Left colon (tissue), 2 donors: ENCODE data around the gene LANCL3. TPM values are rescaled to one million over a fixed set of nuclear protein-coding genes. Genes with fewer than 3 reads are reported as not detected.

Experiments
- ATAC-seq: fragments of 200-7000 bp; cut with Tn5 transposase; one replicate; pipeline ENCODE4 v1.9.1; 2020; ENCODE audit warnings: mild to moderate bottlenecking, moderate library complexity
- DNase-seq, 2 donors: peaks; one replicate each; pipeline ENCODE4 v3.0.0-alpha.2; 2020
- intact Hi-C, 2 donors: fragments of 100-400 bp; cut with DNase I in 1 of 2; cut with micrococcal nuclease in 1 of 2; formaldehyde crosslinking; loops; one replicate each; pipeline versions ENCODE4 v1.11.2 to v1.14.0; 2022; cut with DNase I, micrococcal nuclease
- total RNA-seq, 2 donors: library from RNA; stranded (reverse); fragmentation: NEBNext Ultra II Directional; extraction: Animal tissue kit (Norgen Biotek cat#: 25700); gene quantifications; one replicate each; pipeline ENCODE4 v1.2.1, GENCODE V29; 2021
- donor health status: DM: no; HTN: no; CAD: no.
- donor health status: DM: yes; HTN: yes; CAD: no.

LANCL3 gene
- total RNA-seq, 2 donors from 2014 or later = 4.6 to 5.5 TPM

DNA sequence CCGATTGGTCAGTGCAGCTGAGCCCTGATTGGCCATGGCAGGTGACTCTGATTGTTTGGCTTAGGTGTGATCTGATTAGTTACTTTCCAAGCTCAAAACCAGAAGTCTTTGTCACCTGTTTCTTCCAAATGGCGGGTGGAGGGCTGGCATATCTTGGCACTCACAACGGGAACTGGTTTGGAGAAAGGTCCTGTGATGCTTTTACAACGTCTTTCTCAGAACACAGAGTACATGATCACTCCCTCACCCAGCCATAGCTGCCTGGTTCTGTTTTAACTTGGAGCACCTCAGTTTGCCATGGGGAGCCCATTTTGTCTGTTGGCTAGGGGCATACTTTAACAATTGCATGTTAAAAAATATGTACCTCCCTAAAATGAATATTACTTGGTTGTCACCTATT is 101.1 kb downstream of the LANCL3 start:
- intact Hi-C loops = no loop called here
- DNase-seq (no peak), ATAC-seq (peak; percentile 73)

- ATAC-seq = no peak
- DNase-seq = no peak
- intact Hi-C loops = no loop called here
Measured at GRCh38 chrX:37676811-37677210, 105.3 kb downstream of the LANCL3 start.

DNA sequence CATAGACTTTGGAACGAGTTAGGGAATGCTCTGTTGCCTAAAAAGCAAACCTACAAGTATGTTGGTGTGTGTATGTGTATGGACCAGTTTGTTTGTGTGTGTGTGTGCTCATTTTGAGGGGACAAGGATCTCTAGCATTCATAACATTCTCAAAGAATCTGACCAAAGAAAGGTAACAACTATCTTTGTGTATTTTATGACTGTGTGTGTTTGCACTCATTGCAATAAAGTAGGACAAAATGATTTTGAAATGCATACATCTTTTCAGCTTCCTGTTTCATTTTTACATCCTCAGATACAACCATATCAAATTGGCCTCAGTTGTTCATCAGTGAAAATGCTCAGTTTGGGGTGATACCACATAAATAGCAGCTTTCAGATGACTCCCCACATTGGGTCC is 105.8 kb downstream of the LANCL3 start:
- DNase-seq = no peak
- intact Hi-C loops = no loop called here
- ATAC-seq = peak; percentile 74

DNA sequence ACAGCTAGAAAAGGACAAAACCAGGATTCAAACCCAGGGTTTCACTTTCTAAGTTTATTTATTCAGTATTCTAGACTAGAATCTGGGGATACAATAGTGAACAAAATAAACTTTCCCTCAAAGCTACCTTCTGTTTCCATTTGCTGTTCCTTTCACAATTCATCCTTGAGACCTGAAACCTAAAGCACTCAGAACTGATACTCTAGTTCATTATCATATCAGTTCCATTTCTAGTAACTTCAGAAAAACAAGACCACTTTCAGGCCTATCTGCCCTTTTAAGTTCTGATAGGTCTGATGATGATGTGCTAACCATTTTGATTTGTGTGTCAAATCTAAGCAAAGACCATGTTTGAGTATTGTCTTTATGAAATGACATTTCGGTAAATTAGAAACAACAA is 106.3 kb downstream of the LANCL3 start:
- intact Hi-C loops = no loop called here
- no peak for DNase-seq
- ATAC-seq = no peak

DNA sequence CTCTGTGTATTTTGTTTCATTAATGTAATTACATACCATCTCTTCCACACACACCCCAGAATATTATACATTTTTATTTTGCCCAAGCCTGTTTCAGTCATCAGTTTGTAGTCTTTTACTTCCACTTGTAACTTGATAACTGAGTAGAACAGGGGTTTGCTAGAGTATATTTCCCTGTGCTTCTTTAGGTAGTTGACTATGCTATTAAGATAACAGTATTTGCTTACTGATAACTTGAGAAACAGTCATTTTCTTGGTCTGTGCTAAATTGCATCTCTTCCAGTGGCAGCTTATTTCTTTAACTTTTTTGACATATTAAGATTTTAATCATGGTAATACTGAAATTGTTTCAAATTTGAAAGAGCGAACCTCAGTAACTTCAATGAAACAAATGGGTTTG is 107.1 kb downstream of the LANCL3 start:
- ATAC-seq (peak; percentile 48), DNase-seq (no peak)
- intact Hi-C loops = no loop called here

- peak; percentile 38 for ATAC-seq
- DNase-seq = no peak
- intact Hi-C loops = no loop called here
Measured at GRCh38 chrX:37679230-37679629, 107.8 kb downstream of the LANCL3 start.

GRCh38 chrX:37679888-37680287 is 108.4 kb downstream of the LANCL3 start:
- no peak for ATAC-seq
- no peak for DNase-seq
- intact Hi-C loops = no loop called here

GRCh38 chrX:37684426-37684825 is 113.0 kb downstream of the LANCL3 start:
- intact Hi-C loops = no loop called here
- DNase-seq (no peak), ATAC-seq (no peak)

- ATAC-seq = peak; percentile 79
- DNase-seq = no peak
- intact Hi-C loops = no loop called here
Measured at GRCh38 chrX:37684973-37685372, 113.5 kb downstream of the LANCL3 start.

GRCh38 chrX:37685381-37686359 is 114.2 kb downstream of the LANCL3 start, which contains the start of gene XK:
Gene XK, plus strand, starts transcription at chrX:37685791. Its CDS starts 171 bp downstream, at chrX:37685962.
- intact Hi-C loops = no loop called here
- ATAC-seq (peak; percentile 82), DNase-seq (peak; percentile 67 to 70)

DNA sequence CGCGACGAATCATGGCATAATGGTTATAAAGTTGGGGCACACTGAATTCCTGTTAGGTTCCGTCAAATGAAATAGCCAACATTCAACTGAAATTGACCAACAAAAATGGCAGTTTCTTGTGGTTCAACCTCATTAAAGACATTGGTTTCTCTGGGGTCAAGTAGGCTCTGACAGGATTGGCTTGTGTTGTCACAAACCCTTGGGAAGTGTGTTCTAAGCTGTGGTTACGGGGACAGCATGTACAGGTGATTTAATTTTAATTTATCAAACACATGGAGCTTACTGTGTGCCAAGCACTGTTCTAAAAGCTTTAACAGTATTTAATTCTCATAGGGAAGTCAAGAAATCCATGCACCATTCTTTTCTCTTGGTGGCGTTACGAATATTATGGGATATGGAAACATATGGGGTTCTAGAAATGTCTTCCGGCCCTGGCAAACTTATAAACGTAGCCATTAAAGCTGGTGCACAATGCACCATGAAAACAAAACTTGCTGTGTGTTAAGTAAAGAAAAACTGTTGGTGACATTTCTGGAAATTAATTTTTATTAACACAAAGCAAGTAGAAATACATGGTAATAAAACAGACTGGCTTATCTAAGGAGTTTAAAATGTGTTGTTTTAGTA is 115.0 kb downstream of the LANCL3 start:
- DNase-seq = no peak
- intact Hi-C loops = no loop called here
- no peak for ATAC-seq

- intact Hi-C loops = no loop called here
- DNase-seq = no peak
- ATAC-seq = no peak
Measured at GRCh38 chrX:37686996-37687395, 115.5 kb downstream of the LANCL3 start.

GRCh38 chrX:37690119-37690518 is 118.7 kb downstream of the LANCL3 start:
- intact Hi-C loops = no loop called here
- DNase-seq = no peak
- ATAC-seq = no peak

GRCh38 chrX:37692918-37693317 is 121.5 kb downstream of the LANCL3 start:
- intact Hi-C loops = no loop called here
- ATAC-seq = no peak
- no peak for DNase-seq

GRCh38 chrX:37697169-37697760 is 125.8 kb downstream of the LANCL3 start:
- intact Hi-C loops = no loop called here
- DNase-seq = peak; percentile 20 to 38
- peak; percentile 82 for ATAC-seq

GRCh38 chrX:37701588-37701987 is 130.1 kb downstream of the LANCL3 start:
- intact Hi-C loops = no loop called here
- no peak for ATAC-seq
- no peak for DNase-seq

GRCh38 chrX:37711991-37712390 is 140.5 kb downstream of the LANCL3 start:
- DNase-seq = no peak
- intact Hi-C loops = no loop called here
- no peak for ATAC-seq

GRCh38 chrX:37712458-37712857 is 141.0 kb downstream of the LANCL3 start:
- no peak for DNase-seq
- intact Hi-C loops = no loop called here
- no peak for ATAC-seq

DNA sequence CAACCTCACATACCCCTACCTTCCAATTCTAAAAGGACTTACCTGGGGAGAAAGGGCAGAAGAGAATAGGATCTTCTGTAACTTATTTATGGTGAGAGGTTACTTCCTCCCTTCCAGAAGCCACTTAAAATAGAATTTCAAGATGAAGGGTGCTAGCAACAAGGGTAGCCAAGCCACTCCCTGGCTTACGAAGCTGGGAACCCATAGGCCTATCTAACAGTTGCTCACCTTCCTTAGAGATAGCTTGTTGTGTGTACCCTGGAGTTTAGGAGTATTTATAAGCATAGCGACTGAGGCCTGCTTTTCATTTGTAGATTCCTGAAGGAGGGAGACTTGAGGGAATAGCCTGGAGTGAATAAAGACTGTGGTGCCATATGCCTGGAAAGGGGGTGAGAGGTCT is 143.0 kb downstream of the LANCL3 start:
- intact Hi-C loops = no loop called here
- ATAC-seq (no peak), DNase-seq (no peak)

DNA sequence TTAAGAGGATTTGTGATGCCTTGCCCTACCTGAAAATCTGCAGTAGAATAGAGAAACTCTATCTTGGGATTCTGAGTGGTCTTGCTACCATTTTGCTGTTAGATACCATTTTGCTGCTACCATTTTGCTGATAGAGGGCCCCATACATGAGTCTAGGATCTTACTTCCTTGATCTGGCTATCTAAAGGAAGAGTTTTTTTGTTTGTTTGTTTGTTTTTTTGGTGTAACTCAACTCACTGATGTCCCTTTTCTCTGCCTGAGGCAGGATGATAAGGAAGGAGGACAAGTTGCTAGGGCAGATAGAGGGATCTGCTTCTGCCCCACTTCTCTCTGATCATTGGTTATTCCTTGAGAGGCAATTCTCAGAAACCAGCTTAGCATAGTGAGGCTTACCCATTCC is 145.1 kb downstream of the LANCL3 start:
- DNase-seq (no peak), ATAC-seq (no peak)
- intact Hi-C loops = no loop called here
